ENCODE data around the gene SNCG.

The SNCG gene

DNA sequence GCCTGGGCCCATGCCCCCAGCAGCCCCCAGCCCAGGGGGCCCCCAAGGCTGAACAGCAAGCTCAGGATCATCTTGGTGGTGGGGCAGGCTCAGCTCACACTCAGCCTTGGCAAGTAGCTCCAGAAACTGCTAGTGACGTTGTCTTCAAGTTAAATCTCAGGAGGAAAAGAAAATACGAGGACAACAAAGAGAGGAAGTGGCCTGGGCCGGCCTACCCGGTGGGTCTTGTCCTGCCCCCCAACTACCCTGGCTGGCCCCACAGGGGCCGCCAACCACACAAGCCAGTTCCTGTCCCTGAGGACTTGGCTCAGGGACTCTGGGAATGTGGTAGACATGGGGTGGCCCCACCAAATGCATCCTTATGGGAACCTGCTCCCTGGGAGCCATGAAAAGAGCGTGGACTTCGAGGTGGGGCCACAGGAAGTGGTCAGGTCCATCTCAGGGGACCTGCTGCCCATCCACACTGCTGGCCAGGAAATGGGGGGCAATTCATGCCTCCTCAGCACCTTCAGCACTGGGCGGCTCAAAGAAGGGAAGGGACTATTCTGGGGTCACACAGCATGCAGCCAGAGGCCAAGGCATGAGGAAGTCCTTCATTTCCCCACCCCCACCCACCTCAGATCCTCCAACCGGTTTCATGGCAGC is 806 bp upstream of the SNCG start, which contains the start of gene MMRN2:
TSS of gene MMRN2 (minus strand) at position 145 of the 645 bp plus-strand sequence. CDS start at position 71, 74 bp downstream.
- H3K4me3 ChIP-seq (ENCODE audit: low read depth, low read length) = no peak within 1 kb of the TSS
- TF ChIP-seq, protein P1, sequence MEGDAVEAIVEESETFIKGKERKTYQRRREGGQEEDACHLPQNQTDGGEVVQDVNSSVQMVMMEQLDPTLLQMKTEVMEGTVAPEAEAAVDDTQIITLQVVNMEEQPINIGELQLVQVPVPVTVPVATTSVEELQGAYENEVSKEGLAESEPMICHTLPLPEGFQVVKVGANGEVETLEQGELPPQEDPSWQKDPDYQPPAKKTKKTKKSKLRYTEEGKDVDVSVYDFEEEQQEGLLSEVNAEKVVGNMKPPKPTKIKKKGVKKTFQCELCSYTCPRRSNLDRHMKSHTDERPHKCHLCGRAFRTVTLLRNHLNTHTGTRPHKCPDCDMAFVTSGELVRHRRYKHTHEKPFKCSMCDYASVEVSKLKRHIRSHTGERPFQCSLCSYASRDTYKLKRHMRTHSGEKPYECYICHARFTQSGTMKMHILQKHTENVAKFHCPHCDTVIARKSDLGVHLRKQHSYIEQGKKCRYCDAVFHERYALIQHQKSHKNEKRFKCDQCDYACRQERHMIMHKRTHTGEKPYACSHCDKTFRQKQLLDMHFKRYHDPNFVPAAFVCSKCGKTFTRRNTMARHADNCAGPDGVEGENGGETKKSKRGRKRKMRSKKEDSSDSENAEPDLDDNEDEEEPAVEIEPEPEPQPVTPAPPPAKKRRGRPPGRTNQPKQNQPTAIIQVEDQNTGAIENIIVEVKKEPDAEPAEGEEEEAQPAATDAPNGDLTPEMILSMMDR (IDR thresholded peaks at IDR 0.05; ENCODE audit: control insufficient read depth, extremely low read depth, insufficient read depth) = no peak
- DNase-seq (ENCODE audit: low read depth) = no peak

- TF ChIP-seq, protein P1 (IDR thresholded peaks at IDR 0.05; ENCODE audit: control insufficient read depth, extremely low read depth, insufficient read depth) = no peak
- H3K4me3 ChIP-seq (ENCODE audit: low read depth, low read length) = no peak overlapping the region
- DNase-seq (ENCODE audit: low read depth) = no peak
Observed at GRCh38 chr10:86958901-86959736, 720 bp downstream of the SNCG start.

DNA sequence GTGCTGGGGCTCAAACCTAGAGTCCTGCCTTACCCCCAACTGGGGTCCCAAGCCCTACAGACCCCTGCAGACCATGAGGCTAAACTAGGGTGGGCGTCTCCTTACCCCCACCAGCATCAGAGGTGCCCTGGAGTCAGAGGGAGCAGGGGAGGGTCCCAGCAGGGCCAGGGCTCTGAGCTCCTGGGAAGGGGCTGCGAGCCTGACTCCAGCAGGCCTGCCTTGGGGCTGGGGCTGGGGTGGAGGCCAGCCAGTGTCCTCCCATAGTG is 1.3 kb downstream of the SNCG start:
- no peak overlapping the region for H3K4me3 ChIP-seq (ENCODE audit: low read depth, low read length)
- no peak for DNase-seq (ENCODE audit: low read depth)
- TF ChIP-seq, protein P1 (IDR thresholded peaks at IDR 0.05; ENCODE audit: control insufficient read depth, extremely low read depth, insufficient read depth) = no peak

GRCh38 chr10:86960003-86960862 is 1.8 kb downstream of the SNCG start:
- TF ChIP-seq, protein P1 (IDR thresholded peaks at IDR 0.05; ENCODE audit: control insufficient read depth, extremely low read depth, insufficient read depth) = peak; percentile 55
- no peak for DNase-seq (ENCODE audit: low read depth)
- H3K4me3 ChIP-seq (ENCODE audit: low read depth, low read length) = no peak overlapping the region

DNA sequence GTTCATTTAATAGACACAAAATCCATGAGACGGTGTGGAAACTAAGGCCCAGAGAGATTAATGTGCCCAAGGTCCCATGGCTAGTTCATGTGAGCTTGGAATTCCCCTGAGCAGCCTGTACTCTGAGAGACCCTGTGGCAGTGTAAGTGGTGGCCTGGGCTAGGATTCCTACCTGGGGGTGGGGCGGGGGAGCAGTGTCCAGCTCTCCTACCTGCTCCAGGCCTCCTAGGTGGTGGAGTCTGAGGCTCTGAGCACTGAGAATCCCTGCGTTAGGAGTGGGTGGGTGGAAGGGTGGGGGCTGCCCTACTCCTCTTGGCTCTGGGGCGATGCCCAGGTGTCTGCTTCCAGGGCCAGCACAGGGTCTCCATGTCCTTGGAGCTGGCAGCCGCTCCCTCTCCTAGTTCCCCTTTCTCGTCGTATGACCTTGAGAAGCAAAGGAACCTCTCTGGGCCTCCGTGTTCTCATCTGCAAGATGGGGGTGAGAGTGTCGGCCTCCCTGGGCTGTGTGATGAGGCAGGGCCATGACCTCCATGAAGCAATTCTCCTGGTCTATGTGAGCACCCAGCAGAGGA is 2.5 kb downstream of the SNCG start:
- DNase-seq (ENCODE audit: low read depth) = no peak
- H3K4me3 ChIP-seq (ENCODE audit: low read depth, low read length) = no peak overlapping the region
- TF ChIP-seq, protein P1 (IDR thresholded peaks at IDR 0.05; ENCODE audit: control insufficient read depth, extremely low read depth, insufficient read depth) = no peak

GRCh38 chr10:86961481-86962091 is 3.2 kb downstream of the SNCG start:
- H3K4me3 ChIP-seq (ENCODE audit: low read depth, low read length) = no peak overlapping the region
- no peak for DNase-seq (ENCODE audit: low read depth)
- TF ChIP-seq, protein P1 (IDR thresholded peaks at IDR 0.05; ENCODE audit: control insufficient read depth, extremely low read depth, insufficient read depth) = no peak
